GM03348 (cell line): Measurements from ENCODE around the gene DNAJC4.
A peak's percentile ranks its signal among the peaks of the same experiment; 100 is the strongest.

ENCODE experiments used
- DNase-seq: peaks from one replicate; pipeline ENCODE4 v3.0.0; 2012; ENCODE audit warnings: low spot score

The DNAJC4 gene

GRCh38 chr11:64276653-64277431 lies 46.5 kb downstream of the DNAJC4 start:
- DNase-seq, result peak; percentile 79

- DNase-seq, result no peak
Observed at GRCh38 chr11:64278576-64279190, 48.3 kb downstream of the DNAJC4 start.

GRCh38 chr11:64281957-64282770 lies 51.8 kb downstream of the DNAJC4 start:
- DNase-seq, result no peak

GRCh38 chr11:64283092-64283491 lies 52.7 kb downstream of the DNAJC4 start:
- DNase-seq, result no peak
